Measurements from ENCODE around the gene GTPBP4. TPM values are rescaled to one million over a fixed set of nuclear protein-coding genes. Genes with fewer than 3 reads are reported as not detected.

The GTPBP4 gene
- total RNA-seq, 2 experiments from 2014 or later = 50.3 to 53.7 TPM

DNA sequence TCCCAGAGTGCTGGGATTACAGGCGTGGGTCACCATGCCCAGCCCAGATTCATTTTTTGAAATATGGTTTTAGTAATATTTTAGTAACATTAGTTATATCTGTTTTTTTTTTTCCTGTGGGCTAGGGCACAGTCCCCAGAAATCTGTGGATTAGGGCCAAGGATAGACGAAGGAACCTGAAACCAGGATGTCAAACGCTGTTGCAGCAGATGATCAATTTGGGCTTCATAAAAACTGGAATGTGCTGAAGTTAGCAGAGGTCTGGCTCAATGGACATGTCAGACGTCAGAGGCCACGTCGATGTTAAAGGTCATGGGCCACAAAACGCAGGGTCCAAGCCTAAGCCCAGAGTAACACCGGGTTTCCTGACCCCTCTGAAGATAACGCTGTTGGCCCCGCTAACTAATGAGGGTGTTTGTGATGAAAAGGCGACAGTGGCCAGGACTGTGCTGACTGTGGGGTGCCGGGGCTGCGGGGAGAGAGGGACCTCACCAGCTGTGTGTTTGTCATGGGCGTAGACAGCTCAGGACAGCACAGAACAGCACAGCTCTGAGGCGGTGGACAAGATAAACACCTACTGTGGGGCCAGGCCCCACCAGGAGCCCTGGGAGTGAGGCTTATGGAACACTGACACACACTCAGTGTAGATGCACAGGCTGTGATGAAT lies 23.8 kb upstream of the GTPBP4 start:
- DNase-seq (no peak), ATAC-seq (ENCODE audit: poor library complexity) (no peak)
- peaks cover 11% of the 10 kb centered on the region for H3K4me1 Mint-ChIP-seq (ENCODE audit: low read depth)
- no peak overlapping the region for H3K4me3 Mint-ChIP-seq
- H3K27ac Mint-ChIP-seq = no peak overlapping the region
- H3K27me3 Mint-ChIP-seq = peaks cover 14% of the 10 kb centered on the region
- H3K4me1 ChIP-seq (ENCODE audit: insufficient read depth, low read length) = peaks cover 10% of the 10 kb centered on the region
- CTCF ChIA-PET = no interaction called here
- H3K27ac ChIP-seq (ENCODE audit: low read depth in 1 of 2, low read length in 2 of 2) = no peak overlapping the region
- no peaks in the 10 kb centered on the region for H3K36me3 ChIP-seq (ENCODE audit: insufficient read depth, low read length)
- no peaks in the 10 kb centered on the region for H3K27me3 ChIP-seq (ENCODE audit: control insufficient read depth in 1 of 2, insufficient read depth in 2 of 2, low read length in 2 of 2)
- no peaks in the 10 kb centered on the region for H3K36me3 Mint-ChIP-seq (ENCODE audit: low read depth)
- no peak overlapping the region for H3K4me3 ChIP-seq (ENCODE audit: low read length)
- peaks cover 0 to 18% of the 10 kb centered on the region in 2 experiments for H3K9me3 ChIP-seq (ENCODE audit: control insufficient read depth in 1 of 2, insufficient read depth in 1 of 2, low read length in 2 of 2)
- intact Hi-C loops (cut with DNase I, micrococcal nuclease) = no loop called here
- POLR2A ChIA-PET = no interaction called here
- TF ChIP-seq, protein P1, sequence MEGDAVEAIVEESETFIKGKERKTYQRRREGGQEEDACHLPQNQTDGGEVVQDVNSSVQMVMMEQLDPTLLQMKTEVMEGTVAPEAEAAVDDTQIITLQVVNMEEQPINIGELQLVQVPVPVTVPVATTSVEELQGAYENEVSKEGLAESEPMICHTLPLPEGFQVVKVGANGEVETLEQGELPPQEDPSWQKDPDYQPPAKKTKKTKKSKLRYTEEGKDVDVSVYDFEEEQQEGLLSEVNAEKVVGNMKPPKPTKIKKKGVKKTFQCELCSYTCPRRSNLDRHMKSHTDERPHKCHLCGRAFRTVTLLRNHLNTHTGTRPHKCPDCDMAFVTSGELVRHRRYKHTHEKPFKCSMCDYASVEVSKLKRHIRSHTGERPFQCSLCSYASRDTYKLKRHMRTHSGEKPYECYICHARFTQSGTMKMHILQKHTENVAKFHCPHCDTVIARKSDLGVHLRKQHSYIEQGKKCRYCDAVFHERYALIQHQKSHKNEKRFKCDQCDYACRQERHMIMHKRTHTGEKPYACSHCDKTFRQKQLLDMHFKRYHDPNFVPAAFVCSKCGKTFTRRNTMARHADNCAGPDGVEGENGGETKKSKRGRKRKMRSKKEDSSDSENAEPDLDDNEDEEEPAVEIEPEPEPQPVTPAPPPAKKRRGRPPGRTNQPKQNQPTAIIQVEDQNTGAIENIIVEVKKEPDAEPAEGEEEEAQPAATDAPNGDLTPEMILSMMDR (IDR thresholded peaks at IDR 0.05) = no peak
- no peaks in the 10 kb centered on the region for H3K9me3 Mint-ChIP-seq

DNA sequence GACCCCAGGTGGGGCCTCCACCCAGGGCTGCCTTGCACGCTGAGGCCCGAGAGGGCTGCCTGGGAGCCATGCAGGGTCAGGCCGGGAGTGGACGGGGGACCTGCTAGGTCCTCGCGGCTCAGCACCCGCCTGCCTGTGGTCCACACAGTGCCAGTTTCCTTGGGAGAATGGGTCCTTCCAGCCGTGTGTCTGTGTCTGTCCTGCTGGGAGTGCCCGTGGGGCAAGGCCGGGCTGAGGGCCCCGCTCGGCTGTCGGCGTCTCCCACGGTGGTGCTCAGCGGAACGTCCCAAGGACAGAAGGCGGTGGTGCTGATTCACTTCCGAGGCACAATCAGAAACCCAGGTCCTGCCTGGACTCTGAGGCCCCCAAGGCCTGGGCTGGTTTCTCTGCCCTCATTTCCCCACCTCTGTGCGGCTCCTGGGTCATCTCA lies 23.2 kb upstream of the GTPBP4 start:
- H3K27ac ChIP-seq (ENCODE audit: low read depth in 1 of 2, low read length in 2 of 2) = no peak overlapping the region
- no peak overlapping the region for H3K4me3 ChIP-seq (ENCODE audit: low read length)
- Mint-ChIP-seq H3K36me3 (ENCODE audit: low read depth) (no peaks in the 10 kb centered on the region), H3K27ac (no peak overlapping the region), H3K4me3 (no peak overlapping the region), H3K9me3 (no peaks in the 10 kb centered on the region), H3K27me3 (peaks cover 12% of the 10 kb centered on the region), H3K4me1 (ENCODE audit: low read depth) (peaks cover 11% of the 10 kb centered on the region)
- ATAC-seq (ENCODE audit: poor library complexity) = no peak
- H3K4me1 ChIP-seq (ENCODE audit: insufficient read depth, low read length) = peaks cover 10% of the 10 kb centered on the region
- H3K9me3 ChIP-seq (ENCODE audit: control insufficient read depth in 1 of 2, insufficient read depth in 1 of 2, low read length in 2 of 2) = peaks cover 0 to 18% of the 10 kb centered on the region in 2 experiments
- intact Hi-C loops (cut with DNase I, micrococcal nuclease) = no loop called here
- H3K36me3 ChIP-seq (ENCODE audit: insufficient read depth, low read length) = no peaks in the 10 kb centered on the region
- no peak for DNase-seq
- TF ChIP-seq, protein P1 (IDR thresholded peaks at IDR 0.05) = no peak
- CTCF ChIA-PET = no interaction called here
- POLR2A ChIA-PET = no interaction called here
- no peaks in the 10 kb centered on the region for H3K27me3 ChIP-seq (ENCODE audit: control insufficient read depth in 1 of 2, insufficient read depth in 2 of 2, low read length in 2 of 2)

DNA sequence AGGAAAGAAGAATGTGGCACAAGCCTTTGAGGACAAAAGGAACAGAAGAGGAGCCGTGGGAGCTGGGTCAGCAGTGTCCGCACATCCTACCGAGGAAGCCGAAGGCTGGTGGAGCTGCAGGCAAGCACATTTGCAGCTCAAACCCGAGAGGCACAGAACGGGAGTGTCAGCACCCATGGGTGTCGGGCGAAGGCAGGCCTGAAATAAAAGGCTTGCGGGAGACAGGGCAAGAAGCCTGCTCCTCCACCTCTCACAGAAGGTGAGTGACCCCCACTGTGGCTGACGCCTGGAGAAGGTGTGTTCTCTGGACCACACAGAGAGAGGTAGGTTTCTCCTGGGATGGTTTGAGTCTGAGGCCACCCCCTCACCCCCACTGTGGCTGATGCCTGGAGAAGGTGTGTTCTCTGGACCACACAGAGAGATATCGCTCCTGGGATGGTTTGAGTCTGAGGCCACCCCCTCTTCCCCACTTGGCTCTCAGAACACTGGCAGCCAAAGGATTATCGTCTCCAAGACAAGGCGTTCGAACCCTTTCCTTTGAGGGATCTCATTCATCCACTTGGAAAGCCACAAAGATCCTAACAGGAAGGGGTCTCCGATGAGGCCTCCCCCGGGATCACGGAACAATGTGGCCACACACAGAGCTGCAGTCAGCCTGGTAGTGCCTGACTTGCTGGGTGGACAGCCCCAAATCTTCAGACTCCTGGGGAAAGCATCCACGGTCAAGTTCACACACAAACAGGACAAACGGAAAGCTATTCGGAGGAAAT lies 21.6 kb upstream of the GTPBP4 start:
- peaks cover 11% of the 10 kb centered on the region for H3K4me1 Mint-ChIP-seq (ENCODE audit: low read depth)
- peaks cover 10% of the 10 kb centered on the region for H3K4me1 ChIP-seq (ENCODE audit: insufficient read depth, low read length)
- ATAC-seq (ENCODE audit: poor library complexity) (no peak), DNase-seq (no peak)
- ChIA-PET CTCF (no interaction called here), POLR2A (no interaction called here)
- no peak overlapping the region for H3K27ac Mint-ChIP-seq
- H3K36me3 Mint-ChIP-seq (ENCODE audit: low read depth) = no peaks in the 10 kb centered on the region
- H3K36me3 ChIP-seq (ENCODE audit: insufficient read depth, low read length) = no peaks in the 10 kb centered on the region
- intact Hi-C loops (cut with DNase I, micrococcal nuclease) = no loop called here
- H3K4me3 Mint-ChIP-seq = no peak overlapping the region
- H3K9me3 ChIP-seq (ENCODE audit: control insufficient read depth in 1 of 2, insufficient read depth in 1 of 2, low read length in 2 of 2) = peaks cover 0 to 18% of the 10 kb centered on the region in 2 experiments
- TF ChIP-seq, protein P1 (IDR thresholded peaks at IDR 0.05) = no peak
- H3K27me3 ChIP-seq (ENCODE audit: control insufficient read depth in 1 of 2, insufficient read depth in 2 of 2, low read length in 2 of 2) = no peaks in the 10 kb centered on the region
- H3K4me3 ChIP-seq (ENCODE audit: low read length) = no peak overlapping the region
- no peaks in the 10 kb centered on the region for H3K9me3 Mint-ChIP-seq
- no peak overlapping the region for H3K27ac ChIP-seq (ENCODE audit: low read depth in 1 of 2, low read length in 2 of 2)
- H3K27me3 Mint-ChIP-seq = peaks cover 17% of the 10 kb centered on the region

All from CD4-positive, alpha-beta T cell (primary cell).